Activated T-cell treated with anti-CD3 and anti-CD28 coated beads, Interleukin-2, amount 50 U/mL, for 24 hours (primary cell): ENCODE data around the gene CHEK2.

Source experiments
- DNase-seq: peaks from one replicate; pipeline ENCODE4 v3.0.0-alpha.2; 2020
- H3K27ac Mint-ChIP-seq: 2 replicates; pipeline ENCODE4 v1.8.0; 2020; ENCODE audit warnings: mild to moderate bottlenecking, mixed read lengths
- H3K27me3 Mint-ChIP-seq: 2 replicates; pipeline ENCODE4 v1.8.0; 2020; ENCODE audit warnings: mixed read lengths
- H3K36me3 Mint-ChIP-seq: 2 replicates; pipeline ENCODE4 v1.8.0; 2020; ENCODE audit warnings: low read depth, mixed read lengths
- H3K4me1 Mint-ChIP-seq: 2 replicates; pipeline ENCODE4 v1.8.0; 2020; ENCODE audit warnings: low read depth, mixed read lengths
- H3K4me3 Mint-ChIP-seq: 2 replicates; pipeline ENCODE4 v1.8.0; 2020; ENCODE audit warnings: mild to moderate bottlenecking, moderate library complexity, mixed read lengths
- H3K9me3 Mint-ChIP-seq: 2 replicates; pipeline ENCODE4 v1.8.0; 2020; ENCODE audit warnings: mixed read lengths

Gene CHEK2

GRCh38 chr22:28639321-28639720 lies 102.3 kb downstream of the CHEK2 start:
- no peaks in the 10 kb centered on the region for H3K36me3 Mint-ChIP-seq
- H3K27me3 Mint-ChIP-seq = peaks cover 32% of the 10 kb centered on the region
- H3K4me3 Mint-ChIP-seq = no peak overlapping the region
- H3K4me1 Mint-ChIP-seq = no peaks in the 10 kb centered on the region
- H3K9me3 Mint-ChIP-seq = no peaks in the 10 kb centered on the region
- DNase-seq = no peak
- H3K27ac Mint-ChIP-seq = no peak overlapping the region
